Measurements from ENCODE around the gene PEPD. TPM values are rescaled to one million over a fixed set of nuclear protein-coding genes. Genes with fewer than 3 reads are reported as not detected.

The PEPD gene
- total and polyA plus RNA-seq, 10 of the 15 experiments (the other 5 are each of a cell fraction or from before 2014, with no cell fraction given) = 1.4 to 52.0 (median 20.2) TPM

DNA sequence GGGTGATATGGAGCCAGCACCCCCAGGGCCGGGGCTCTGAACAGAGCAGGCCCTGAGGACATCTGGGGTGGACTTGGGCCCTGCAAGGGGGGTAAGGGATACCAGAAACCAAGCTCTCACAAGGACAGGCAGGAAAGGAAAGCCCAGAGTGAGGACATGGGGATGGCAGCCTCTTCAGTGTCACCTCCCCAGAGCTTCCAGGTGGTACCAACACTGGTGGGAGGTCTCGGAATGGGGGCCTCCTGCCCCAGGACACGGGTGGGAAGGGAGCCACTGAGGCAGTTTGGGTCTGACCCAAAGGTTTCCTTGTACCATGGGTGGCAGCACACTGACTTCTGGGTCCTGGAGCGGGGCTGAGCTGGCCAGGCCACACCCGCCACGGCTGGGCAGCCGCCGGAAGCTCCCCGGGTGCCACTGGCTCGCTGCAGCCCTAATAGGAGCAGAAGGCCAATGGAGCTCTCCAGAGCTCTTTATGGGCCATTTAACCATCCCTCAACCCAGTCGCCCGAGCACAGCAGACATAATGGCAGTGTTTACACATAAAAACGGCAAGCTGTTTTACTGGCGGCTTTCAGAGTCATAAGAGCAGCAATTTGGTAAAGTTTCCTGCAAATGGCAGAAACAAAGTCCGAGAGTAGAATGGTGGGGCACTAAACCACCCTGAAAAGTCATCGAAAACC, 59.3 kb downstream of the PEPD start:
- intact Hi-C loops (cut with micrococcal nuclease; ENCODE audit: unreplicated experiment) = no loop called here
- in situ Hi-C loops (cut with MboI) = no loop called here
- Histone ChIP-seq H4K20me1 (ENCODE audit: control insufficient read depth, insufficient read depth) (no peaks in the 10 kb centered on the region), H3K4me3 (no peak overlapping the region), H3K4me1 (ENCODE audit: control insufficient read depth, insufficient read depth, low read length) (no peaks in the 10 kb centered on the region), H3K36me3 (ENCODE audit: control insufficient read depth in 2 of 2, insufficient read depth in 2 of 2, low read length in 1 of 2) (no peaks in the 10 kb centered on the region), H3K9me3 (replicated peaks; ENCODE audit: control insufficient read depth, insufficient read depth, low read length) (no peaks in the 10 kb centered on the region), H3K27ac (ENCODE audit: control insufficient read depth, insufficient read depth) (no peak overlapping the region), H3K9ac (ENCODE audit: control insufficient read depth, insufficient read depth, low read length) (no peak overlapping the region), H3K4me2 (ENCODE audit: control insufficient read depth, insufficient read depth) (no peak overlapping the region), H3K27me3 (replicated peaks in 1 of 2; ENCODE audit: control insufficient read depth in 2 of 2, insufficient read depth in 2 of 2, low read length in 1 of 2) (no peaks in the 10 kb centered on the region), H2AFZ (ENCODE audit: control insufficient read depth, low read depth, low read length) (no peak overlapping the region), H3K79me2 (ENCODE audit: control insufficient read depth, insufficient read depth, low read length) (no peaks in the 10 kb centered on the region)
- ATAC-seq = no peak
- RAD21 ChIA-PET (ENCODE audit: unreplicated experiment) = no interaction called here
- POLR2A ChIA-PET = no interaction called here
- SMC1A ChIA-PET (ENCODE audit: uncharacterized antibody, unreplicated experiment) = no interaction called here
- 73% methylated on average over 15 of the region's 16 CpGs for WGBS (ENCODE audit: insufficient coverage, insufficient replicate concordance, low lambda C conversion rate, missing lambda C conversion rate)
- no peak for DNase-seq (ENCODE audit: low read depth, low spot score)
- no peak for FAIRE-seq
- BruUV-seq (replicated peaks) = no TSS peak
- CTCF ChIA-PET = interaction anchor here (0.6 kb wide), 1 partner anchor 87 kb away, joined by 3 read pairs; no protein-coding TSS in a partner anchor
- TF ChIP-seq HCFC1 (IDR thresholded peaks at IDR 0.05; ENCODE audit: low read length) = no peak
- TF ChIP-seq PAX8 (IDR thresholded peaks at IDR 0.05) = no peak
- no peak for TF ChIP-seq WRNIP1 (IDR thresholded peaks at IDR 0.05; ENCODE audit: borderline replicate concordance, low read depth, low read length)
- no peak for TF ChIP-seq GATAD2B (conservative IDR thresholded peaks at IDR 0.05; ENCODE audit: low read depth)
- TF ChIP-seq HDAC2 (IDR thresholded peaks at IDR 0.05) = no peak
- no peak for TF ChIP-seq DPF2 (IDR thresholded peaks at IDR 0.05)
- TF ChIP-seq CBX5 (IDR thresholded peaks at IDR 0.05; ENCODE audit: low read depth) = no peak
- no peak for TF ChIP-seq MTA3 (IDR thresholded peaks at IDR 0.05; ENCODE audit: borderline replicate concordance, low read length)
- TF ChIP-seq ZNF217 (IDR thresholded peaks at IDR 0.05) = no peak
- TF ChIP-seq, protein P1, sequence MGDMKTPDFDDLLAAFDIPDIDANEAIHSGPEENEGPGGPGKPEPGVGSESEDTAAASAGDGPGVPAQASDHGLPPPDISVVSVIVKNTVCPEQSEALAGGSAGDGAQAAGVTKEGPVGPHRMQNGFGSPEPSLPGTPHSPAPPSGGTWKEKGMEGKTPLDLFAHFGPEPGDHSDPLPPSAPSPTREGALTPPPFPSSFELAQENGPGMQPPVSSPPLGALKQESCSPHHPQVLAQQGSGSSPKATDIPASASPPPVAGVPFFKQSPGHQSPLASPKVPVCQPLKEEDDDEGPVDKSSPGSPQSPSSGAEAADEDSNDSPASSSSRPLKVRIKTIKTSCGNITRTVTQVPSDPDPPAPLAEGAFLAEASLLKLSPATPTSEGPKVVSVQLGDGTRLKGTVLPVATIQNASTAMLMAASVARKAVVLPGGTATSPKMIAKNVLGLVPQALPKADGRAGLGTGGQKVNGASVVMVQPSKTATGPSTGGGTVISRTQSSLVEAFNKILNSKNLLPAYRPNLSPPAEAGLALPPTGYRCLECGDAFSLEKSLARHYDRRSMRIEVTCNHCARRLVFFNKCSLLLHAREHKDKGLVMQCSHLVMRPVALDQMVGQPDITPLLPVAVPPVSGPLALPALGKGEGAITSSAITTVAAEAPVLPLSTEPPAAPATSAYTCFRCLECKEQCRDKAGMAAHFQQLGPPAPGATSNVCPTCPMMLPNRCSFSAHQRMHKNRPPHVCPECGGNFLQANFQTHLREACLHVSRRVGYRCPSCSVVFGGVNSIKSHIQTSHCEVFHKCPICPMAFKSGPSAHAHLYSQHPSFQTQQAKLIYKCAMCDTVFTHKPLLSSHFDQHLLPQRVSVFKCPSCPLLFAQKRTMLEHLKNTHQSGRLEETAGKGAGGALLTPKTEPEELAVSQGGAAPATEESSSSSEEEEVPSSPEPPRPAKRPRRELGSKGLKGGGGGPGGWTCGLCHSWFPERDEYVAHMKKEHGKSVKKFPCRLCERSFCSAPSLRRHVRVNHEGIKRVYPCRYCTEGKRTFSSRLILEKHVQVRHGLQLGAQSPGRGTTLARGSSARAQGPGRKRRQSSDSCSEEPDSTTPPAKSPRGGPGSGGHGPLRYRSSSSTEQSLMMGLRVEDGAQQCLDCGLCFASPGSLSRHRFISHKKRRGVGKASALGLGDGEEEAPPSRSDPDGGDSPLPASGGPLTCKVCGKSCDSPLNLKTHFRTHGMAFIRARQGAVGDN (IDR thresholded peaks at IDR 0.05) = no peak
- no peak for TF ChIP-seq ATF7 (IDR thresholded peaks at IDR 0.05; ENCODE audit: low read depth)
- TF ChIP-seq TARDBP (IDR thresholded peaks at IDR 0.05; ENCODE audit: borderline replicate concordance) = no peak
- TF ChIP-seq, protein P2, sequence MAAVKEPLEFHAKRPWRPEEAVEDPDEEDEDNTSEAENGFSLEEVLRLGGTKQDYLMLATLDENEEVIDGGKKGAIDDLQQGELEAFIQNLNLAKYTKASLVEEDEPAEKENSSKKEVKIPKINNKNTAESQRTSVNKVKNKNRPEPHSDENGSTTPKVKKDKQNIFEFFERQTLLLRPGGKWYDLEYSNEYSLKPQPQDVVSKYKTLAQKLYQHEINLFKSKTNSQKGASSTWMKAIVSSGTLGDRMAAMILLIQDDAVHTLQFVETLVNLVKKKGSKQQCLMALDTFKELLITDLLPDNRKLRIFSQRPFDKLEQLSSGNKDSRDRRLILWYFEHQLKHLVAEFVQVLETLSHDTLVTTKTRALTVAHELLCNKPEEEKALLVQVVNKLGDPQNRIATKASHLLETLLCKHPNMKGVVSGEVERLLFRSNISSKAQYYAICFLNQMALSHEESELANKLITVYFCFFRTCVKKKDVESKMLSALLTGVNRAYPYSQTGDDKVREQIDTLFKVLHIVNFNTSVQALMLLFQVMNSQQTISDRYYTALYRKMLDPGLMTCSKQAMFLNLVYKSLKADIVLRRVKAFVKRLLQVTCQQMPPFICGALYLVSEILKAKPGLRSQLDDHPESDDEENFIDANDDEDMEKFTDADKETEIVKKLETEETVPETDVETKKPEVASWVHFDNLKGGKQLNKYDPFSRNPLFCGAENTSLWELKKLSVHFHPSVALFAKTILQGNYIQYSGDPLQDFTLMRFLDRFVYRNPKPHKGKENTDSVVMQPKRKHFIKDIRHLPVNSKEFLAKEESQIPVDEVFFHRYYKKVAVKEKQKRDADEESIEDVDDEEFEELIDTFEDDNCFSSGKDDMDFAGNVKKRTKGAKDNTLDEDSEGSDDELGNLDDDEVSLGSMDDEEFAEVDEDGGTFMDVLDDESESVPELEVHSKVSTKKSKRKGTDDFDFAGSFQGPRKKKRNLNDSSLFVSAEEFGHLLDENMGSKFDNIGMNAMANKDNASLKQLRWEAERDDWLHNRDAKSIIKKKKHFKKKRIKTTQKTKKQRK (IDR thresholded peaks at IDR 0.05; ENCODE audit: low read depth, low read length) = no peak
- TF ChIP-seq RUNX3 (IDR thresholded peaks at IDR 0.05; ENCODE audit: low read length) = no peak
- no peak for TF ChIP-seq POLR2A (IDR thresholded peaks at IDR 0.05; ENCODE audit: low read depth, low read length)
- TF ChIP-seq BMI1 (IDR thresholded peaks at IDR 0.05; ENCODE audit: borderline replicate concordance) = no peak
- TF ChIP-seq, protein P3, sequence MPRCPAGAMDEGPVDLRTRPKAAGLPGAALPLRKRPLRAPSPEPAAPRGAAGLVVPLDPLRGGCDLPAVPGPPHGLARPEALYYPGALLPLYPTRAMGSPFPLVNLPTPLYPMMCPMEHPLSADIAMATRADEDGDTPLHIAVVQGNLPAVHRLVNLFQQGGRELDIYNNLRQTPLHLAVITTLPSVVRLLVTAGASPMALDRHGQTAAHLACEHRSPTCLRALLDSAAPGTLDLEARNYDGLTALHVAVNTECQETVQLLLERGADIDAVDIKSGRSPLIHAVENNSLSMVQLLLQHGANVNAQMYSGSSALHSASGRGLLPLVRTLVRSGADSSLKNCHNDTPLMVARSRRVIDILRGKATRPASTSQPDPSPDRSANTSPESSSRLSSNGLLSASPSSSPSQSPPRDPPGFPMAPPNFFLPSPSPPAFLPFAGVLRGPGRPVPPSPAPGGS (IDR thresholded peaks at IDR 0.05; ENCODE audit: borderline replicate concordance, insufficient read depth, low read depth, low read length, poor library complexity, severe bottlenecking) = no peak
